Measurements from ENCODE around the gene SCUBE2.

- no peak for TF ChIP-seq CTCF (IDR thresholded peaks at IDR 0.05 in 4 of 5, conservative IDR thresholded peaks at IDR 0.05 in 1 of 5)
- TF ChIP-seq POLR2A (IDR thresholded peaks at IDR 0.05): no peak
Measured at GRCh38 chr11:9092072-9092471, 673 bp upstream of the SCUBE2 start.
